Ishikawa (cell line): Measurements from ENCODE around the gene STXBP3.

Experiments used
- CEBPB ChIP-seq: IDR thresholded peaks from 2 replicates; pipeline ENCODE4 v1.6.1; 2012
- CREB1 ChIP-seq: IDR thresholded peaks from 2 replicates; pipeline ENCODE4 v1.6.1; 2012; ENCODE audit warnings: low read depth
- EGR1 ChIP-seq: IDR thresholded peaks from 2 replicates; pipeline ENCODE4 v1.6.1; 2012
- EP300 ChIP-seq: IDR thresholded peaks from 2 replicates; pipeline ENCODE4 v1.6.1; 2012; ENCODE audit warnings: borderline replicate concordance
- FOXM1 ChIP-seq: IDR thresholded peaks from 2 replicates; pipeline ENCODE4 v1.6.1; 2012; ENCODE audit warnings: low read depth, borderline replicate concordance
- MAX ChIP-seq: IDR thresholded peaks from 2 replicates; pipeline ENCODE4 v1.6.1; 2012
- NFIC ChIP-seq: IDR thresholded peaks from 2 replicates; pipeline ENCODE4 v1.6.1; 2012
- REST ChIP-seq: IDR thresholded peaks from 2 replicates; pipeline ENCODE4 v1.6.1; 2012; ENCODE audit warnings: low read depth, mild to moderate bottlenecking
- TAF1 ChIP-seq: IDR thresholded peaks from 2 replicates; pipeline ENCODE4 v1.6.1; 2012; ENCODE audit warnings: low read depth, mild to moderate bottlenecking
- TCF12 ChIP-seq: IDR thresholded peaks from 2 replicates; pipeline ENCODE4 v1.6.1; 2012; ENCODE audit warnings: low read depth
- TEAD4 ChIP-seq: IDR thresholded peaks from 2 replicates; pipeline ENCODE4 v1.6.1; 2012
- YY1 ChIP-seq: IDR thresholded peaks from 2 replicates; pipeline ENCODE4 v1.6.1; 2012; ENCODE audit warnings: low read depth
- ZBTB7A ChIP-seq: IDR thresholded peaks from 2 replicates; pipeline ENCODE4 v1.6.1; 2012; ENCODE audit warnings: low read depth
- TF ChIP-seq, protein P1 (sequence below): IDR thresholded peaks from 2 replicates; pipeline ENCODE4 v1.6.1; 2012

GRCh38 chr1:108758796-108759195 is 12.3 kb downstream of the STXBP3 start:
- no peak for TF ChIP-seq FOXM1
- no peak for TF ChIP-seq REST
- TF ChIP-seq ZBTB7A, result no peak
- no peak for TF ChIP-seq CREB1
- no peak for TF ChIP-seq TAF1
- no peak for TF ChIP-seq TEAD4
- TF ChIP-seq, protein P1, sequence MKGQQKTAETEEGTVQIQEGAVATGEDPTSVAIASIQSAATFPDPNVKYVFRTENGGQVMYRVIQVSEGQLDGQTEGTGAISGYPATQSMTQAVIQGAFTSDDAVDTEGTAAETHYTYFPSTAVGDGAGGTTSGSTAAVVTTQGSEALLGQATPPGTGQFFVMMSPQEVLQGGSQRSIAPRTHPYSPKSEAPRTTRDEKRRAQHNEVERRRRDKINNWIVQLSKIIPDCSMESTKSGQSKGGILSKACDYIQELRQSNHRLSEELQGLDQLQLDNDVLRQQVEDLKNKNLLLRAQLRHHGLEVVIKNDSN, result no peak
- TF ChIP-seq EGR1, result no peak
- no peak for TF ChIP-seq YY1
- TF ChIP-seq MAX, result no peak
- no peak for TF ChIP-seq EP300
- TF ChIP-seq NFIC, result no peak
- no peak for TF ChIP-seq TCF12
- TF ChIP-seq CEBPB, result no peak
